Ramos (cell line): Measurements from ENCODE around the gene MED22.
"Not testable (repeated sequence)": the region's sequence is repeated elsewhere in the genome, so short reads cannot be mapped to it uniquely, and the experiment has no call there.

ENCODE experiments used
- in situ Hi-C: fragments of 300-500 bp; cut with MboI; formaldehyde crosslinking; loops from one replicate; pipeline ENCODE4 v1.14.3; 2022; ENCODE audit warnings: low sequenced_read_pairs; ENCODE audit not compliant: unreplicated experiment

MED22 gene

DNA sequence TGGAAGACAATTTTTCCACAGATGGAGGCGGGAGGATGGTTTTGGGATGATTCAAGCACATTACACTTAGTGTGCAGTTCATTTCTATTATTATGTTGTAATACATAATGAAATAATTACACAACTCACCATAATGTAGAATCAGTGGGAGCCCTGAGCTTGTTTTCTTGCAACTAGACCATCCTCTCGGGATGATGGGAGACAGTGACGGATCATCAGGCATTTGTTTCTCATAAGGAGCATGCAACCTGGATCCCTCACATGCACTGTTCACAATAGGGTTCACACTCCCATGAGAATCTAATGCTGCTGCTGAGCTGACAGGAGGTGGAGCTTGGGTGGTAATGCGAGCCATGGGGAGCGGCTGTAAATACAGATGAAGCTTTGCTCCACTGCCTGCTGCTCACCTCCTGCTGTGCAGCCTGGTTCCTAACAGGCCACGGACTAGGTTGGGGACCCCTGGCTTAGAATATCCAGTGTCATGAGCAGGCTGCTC is 29.8 kb upstream of the MED22 start:
- in situ Hi-C loops, result no loop called here

DNA sequence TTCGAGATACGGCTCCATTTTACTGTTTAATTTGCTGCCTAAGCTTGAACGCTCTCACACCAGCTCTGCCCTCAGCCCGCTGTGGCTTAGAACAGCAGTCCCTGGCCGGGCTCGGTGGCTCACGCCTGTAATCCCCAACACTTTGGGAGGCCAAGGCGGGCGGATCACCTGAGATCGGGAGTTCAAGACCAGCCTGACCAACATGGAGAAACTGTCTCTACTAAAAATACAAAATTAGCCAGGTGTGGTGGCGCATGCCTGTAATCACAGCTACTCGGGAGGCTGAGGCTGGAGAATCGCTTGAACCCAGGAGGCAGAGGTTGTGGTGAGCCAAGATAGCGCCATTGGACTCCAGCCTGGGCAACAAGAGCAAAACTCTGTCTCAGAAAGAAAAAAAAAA is 29.3 kb upstream of the MED22 start:
- in situ Hi-C loops, result not testable (repeated sequence)

DNA sequence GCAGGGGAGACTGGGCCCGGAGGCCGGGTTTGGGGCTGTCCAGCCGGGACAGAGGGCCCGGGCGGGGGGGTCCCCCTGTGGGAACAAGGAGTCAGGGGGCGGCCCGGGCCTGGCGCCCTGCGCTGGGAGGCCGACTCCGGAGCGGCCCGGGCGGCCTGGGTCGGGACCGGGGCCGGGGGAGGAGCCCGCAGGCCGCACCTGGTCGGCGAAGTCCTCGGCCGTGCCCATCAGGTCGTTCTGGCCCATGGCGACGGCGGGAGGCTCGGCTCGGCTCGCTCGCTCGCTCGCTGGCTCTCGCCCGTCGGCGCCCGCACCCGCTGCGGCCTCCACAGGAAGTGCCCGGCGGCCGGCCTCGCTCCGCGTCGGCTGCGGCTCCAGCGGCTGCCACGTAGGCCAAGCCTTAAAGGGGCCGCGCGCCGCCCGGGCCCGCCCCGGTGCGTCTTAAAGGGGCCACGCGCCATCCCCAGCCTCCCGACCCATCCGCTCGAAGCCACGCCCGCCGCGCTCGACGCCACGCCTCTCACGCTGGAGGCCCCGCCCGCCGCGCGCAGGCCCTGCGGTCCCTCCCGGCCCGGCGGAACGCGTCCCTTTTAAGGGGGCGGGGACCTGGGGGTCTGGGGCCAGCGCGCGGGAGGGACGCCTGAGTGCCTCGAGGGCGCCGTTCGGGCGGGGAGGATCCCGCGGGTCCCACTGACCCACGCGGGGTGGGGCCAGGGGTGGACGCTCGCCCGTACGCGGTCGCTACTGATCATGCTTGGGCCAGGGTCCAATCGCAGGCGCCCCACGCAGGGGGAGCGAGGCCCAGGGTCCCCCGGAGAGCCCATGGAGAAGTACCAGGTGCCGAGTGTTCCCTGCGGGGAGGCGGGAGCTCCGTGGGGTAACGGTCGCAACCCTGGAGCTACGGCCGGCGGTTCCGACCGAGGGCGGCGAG is 28.1 kb upstream of the MED22 start, which contains the start of the genes STKLD1 and SURF4:
TSS of gene STKLD1 (plus strand) at position 643 of the 931 bp plus-strand sequence. CDS start at position 751, 108 bp downstream.
TSS of gene SURF4 (minus strand) at position 337 of the 931 bp plus-strand sequence. CDS start at position 246, 91 bp downstream.
- in situ Hi-C loops, result no loop called here

DNA sequence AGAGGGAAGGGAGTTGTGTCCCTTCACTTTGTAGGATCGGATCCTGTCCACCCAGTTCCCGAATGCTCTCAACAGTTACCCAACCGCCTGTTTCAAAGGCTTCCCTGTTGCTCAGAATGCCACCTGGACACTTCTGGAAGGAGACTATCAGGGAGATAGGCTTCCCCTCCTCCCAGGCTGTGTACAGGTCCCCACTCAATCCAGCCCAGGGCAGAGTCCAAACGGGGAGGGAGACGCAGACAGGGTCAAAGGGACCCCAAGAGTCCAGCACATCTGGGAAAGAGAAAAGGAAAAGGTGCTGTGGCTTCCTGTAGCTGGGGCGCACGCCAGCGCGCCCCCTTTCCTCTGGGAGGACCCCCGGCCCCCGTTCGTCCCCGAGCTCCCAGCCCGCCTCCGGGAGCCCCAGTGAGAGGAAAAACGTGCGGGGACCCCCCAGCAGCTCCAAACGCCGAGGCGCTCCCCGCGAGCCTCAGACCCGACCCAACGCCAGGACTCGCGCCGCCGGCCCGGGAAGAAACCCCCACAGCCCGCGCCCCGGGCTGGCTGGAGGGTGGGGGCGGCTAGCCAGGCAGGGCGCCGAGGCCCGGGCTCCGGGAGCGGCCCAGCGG is 27.3 kb upstream of the MED22 start:
- in situ Hi-C loops, result no loop called here

DNA sequence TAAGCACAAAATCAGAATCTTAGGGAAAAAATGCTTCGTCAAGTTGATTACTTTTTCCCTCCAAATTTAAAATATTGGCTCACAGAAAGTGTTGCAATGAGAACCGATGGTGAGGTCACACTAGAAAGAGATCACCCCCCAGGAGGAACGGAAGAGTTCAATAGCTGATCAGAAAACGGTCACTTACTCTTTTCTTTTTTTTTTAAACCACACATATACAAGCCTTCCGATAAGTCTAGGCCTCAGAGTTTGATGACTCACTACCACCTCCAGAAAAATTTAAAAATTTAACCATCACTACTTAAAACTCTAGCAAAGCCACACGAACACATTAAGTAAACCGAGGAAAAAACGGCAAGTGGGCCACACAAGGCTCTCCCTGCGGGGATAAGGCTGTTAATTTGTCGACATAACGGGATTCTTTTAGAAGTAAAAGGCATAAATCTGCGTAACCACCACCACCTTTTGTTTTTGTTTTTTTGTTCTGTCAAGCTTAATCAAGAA is 26.7 kb upstream of the MED22 start:
- in situ Hi-C loops, result no loop called here

DNA sequence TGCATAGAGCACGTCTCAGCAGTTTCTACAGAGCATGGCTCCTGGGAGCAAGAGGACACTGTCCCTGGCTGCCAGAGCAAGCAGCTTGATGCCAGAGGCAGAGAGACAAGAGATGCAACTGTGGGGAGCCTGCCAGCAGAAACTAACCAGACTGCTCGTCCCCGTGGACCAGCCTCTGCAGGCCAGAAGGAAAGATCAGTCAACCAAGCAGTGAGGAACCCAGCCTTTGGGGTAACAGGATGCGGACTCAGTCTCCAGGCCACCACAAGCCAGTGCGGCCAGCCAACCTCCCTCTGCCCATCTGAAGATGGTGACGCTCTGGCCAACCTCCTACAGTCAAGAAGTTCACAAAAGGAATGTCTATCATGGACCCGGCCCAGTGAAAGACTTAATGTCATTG is 24.2 kb upstream of the MED22 start:
- in situ Hi-C loops, result no loop called here

DNA sequence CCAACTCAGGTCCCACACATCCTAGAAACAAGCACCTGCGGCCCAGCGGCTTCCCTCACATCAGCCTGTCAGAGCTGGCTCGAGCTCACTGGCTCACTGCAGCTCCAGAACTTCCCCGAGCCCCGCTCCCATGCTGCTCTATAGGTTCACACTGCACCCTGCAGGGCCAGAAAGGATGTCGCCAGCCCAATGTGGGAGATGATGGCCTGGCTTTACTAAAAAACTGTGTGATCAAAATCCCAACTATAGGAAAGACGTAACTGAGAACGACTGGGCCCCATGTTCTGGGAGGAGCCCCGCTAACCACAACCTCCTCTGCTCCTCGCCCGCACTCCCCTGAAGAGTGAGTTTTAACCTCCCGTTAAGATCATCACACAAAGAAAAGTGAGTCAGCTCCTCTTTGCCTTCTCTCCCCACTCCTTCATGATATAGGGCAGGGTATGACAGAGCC is 23.4 kb upstream of the MED22 start:
- in situ Hi-C loops, result no loop called here

DNA sequence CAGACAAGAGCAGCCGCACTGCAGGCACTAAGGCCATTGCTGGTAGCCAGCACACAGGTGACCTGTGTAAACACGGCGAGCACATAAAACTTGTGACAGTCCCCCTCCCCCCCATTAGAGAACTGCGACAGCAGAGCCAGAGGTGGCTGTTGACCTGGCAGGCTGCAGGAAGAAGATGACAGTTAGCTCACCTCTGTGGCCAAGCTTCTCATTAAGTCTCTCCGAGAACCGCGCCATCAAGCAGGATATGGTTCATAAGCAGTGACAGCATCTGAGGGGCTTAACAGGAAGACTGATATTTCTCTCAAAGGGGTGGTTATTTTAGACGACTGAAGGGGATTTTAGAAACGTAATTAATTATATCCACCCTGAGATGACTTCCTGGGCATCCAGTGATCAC is 22.8 kb upstream of the MED22 start:
- in situ Hi-C loops, result no loop called here

DNA sequence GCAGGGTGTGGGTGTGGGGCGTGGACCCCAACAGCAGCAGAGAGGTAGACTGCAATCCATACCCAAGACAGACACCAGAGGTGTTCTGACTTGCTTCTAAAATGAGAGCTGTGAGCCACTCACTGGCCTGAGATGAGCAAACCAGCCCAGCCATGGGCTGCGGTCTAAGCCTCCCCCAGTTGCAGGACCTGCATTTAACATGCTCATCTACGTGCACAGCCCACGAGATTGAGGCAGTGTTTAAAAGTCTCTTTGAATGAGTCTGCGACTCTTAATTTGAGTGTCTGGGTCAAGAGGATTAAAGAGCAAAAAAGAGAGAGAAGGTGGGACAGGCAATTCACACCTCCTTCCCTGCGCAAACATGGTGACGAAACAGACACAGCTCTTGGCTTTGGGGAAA is 22.0 kb upstream of the MED22 start:
- in situ Hi-C loops, result no loop called here

DNA sequence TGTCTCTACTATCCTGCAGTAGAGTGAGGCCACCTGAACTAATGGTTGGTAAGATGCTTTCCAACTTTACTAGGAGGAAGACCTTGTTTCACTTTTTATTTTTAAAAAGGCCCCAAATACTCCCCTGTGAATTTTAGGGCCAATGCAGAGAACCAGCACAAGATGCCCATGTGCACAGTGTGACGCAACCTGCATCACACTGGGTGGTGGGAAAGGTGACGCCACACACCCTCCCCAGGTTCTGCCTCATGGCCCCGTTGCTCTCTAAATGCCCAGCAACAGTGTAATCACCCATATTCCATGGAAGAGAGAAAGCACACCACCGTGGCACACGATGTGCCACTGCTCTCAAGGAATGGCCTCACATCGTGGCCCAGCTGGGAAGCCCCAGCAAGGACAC is 21.5 kb upstream of the MED22 start:
- in situ Hi-C loops, result no loop called here

DNA sequence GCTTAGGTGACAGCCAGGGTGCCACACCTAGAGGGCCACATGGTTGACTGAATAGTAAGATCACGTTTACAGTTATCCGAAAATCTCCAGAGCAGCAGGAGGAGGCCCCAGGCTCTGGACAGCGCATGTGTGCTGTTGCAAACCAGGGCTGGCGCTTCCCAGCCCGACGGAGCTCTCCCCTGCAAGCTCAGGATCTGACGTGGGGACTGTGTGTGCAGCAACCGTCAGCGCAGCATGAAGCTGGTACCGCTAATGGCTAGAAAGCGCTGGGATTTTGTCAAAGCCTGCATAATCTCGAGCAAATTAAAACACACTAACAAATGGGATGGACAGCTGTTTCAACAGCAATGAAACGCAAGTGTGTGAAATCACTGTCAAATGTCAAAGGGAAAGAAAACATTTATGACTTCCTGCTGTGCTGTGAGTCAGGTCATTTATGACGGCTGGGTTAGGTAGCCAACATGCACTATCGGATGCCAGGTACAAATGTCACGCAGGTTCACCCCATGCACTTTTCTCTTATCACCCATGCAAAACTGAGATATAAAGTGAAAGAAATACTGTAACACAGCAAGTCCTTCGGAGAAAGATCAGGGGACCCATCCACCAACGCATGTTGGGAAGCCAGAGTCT is 20.4 kb upstream of the MED22 start:
- in situ Hi-C loops, result no loop called here

DNA sequence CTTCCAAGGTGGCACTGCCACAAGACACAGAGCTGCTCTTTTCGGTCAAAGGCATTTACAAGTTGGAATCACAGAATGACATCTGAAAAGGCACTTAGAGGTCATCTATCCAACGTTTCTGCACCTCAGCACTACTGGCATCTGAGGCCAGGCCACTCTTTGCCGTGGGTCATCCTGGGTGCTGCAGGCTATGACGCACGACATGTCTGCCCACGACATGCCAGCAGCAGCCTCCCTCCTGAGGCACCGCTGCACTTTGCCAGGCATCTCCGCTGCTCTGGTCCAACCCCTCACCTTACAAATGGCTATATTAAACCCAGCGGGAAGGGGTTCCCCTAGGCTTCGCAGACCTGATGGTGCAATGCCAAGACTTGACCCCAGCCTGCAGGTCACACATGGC is 19.8 kb upstream of the MED22 start:
- in situ Hi-C loops, result no loop called here

DNA sequence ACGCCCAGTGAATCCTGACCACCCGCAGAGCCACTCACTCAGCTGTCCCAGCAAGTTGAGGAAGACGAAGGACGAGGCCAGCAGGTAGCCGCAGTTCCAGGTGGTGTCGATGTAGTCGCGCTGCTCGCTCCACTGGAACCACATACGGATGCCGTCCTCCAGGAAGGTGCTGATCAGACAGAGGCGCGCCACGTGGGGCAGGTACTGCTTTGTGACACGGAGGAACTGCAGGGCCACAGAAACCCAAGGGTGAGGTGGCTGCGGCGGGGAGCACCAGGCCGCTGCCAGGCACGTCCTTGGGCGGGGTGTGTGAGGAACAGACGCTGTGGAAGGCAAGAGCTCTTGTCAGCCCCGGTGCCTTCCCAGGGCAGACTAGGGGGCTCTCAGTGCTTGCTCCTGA is 19.3 kb upstream of the MED22 start:
- in situ Hi-C loops, result no loop called here

DNA sequence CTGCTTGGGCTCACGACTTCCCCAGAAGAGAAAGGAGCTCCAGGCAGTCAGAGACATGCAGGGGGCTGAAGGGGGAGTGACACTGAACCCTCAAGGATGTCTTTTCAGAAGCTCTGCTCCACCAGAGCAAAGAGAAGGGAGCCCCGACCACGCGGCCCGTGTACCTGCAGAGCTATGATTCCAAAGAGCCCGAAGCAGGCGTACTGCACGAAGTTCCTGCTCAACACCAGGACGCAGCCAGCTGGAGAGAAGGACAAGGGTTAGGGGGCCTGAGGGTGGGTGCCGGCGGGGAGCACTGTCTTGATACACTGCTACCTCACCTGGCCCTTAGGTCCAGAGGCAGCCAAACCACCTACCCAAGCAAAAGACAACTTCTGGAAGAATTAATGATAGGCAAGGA is 18.5 kb upstream of the MED22 start:
- in situ Hi-C loops, result no loop called here

DNA sequence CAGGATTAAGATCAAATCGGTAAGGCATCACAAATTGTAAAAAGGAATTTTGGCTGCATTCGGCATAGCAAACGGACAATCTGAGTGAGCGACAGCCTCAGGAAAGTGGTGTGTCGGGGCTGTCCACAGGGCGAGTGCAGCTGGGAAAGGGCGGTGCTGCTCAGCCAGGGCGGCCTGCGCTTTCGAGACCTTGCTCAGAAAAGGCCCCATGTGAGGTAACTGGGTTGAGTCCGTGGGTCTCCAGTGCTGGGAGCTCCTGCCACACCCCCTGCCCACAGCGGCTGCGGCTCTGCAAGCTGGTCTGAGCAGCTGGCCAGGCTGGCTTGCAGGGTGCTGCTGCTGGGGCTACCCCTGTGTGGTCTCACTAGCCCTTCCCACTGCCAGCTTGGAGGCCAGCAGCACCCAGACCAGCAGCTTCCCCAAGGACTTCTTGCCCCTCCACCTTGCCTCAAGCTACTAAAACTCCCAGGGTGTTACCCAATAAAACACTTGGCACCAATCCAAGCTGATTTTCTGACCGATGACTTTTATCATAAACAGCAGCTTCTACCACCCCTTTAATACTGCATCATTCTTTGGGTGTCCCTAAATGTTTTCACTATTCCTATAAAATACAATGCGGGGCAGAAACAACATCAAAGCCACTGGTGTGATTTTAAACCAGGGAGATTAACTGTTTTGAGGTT is 14.6 kb upstream of the MED22 start:
- in situ Hi-C loops, result no loop called here

DNA sequence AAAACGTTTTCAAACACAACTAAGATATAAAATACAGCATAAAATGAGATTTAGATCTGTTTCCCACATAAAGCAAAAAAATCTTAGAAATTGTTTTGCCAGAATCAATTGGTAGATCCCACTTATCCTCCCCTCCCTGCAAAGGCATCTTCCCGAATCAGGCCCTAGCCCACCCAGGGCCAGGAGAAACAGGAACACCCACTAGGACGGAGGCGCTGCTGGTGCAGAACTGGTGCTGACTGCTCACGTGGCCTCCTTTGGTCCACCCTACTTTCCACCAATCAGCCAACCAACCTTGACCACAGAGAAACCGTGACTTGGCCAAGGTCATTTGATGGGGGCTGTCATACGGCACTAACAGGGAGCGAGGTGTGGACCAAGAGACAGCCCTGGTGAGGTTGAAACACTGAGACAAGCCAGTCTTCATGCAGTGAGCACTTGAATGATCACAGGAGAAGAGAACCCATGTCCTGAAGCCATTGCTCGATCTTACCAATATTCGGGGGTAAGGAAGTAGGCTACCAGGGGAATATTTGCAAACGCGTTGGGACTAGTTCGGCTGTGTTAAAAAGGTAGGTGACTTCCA is 13.7 kb upstream of the MED22 start:
- in situ Hi-C loops, result no loop called here

DNA sequence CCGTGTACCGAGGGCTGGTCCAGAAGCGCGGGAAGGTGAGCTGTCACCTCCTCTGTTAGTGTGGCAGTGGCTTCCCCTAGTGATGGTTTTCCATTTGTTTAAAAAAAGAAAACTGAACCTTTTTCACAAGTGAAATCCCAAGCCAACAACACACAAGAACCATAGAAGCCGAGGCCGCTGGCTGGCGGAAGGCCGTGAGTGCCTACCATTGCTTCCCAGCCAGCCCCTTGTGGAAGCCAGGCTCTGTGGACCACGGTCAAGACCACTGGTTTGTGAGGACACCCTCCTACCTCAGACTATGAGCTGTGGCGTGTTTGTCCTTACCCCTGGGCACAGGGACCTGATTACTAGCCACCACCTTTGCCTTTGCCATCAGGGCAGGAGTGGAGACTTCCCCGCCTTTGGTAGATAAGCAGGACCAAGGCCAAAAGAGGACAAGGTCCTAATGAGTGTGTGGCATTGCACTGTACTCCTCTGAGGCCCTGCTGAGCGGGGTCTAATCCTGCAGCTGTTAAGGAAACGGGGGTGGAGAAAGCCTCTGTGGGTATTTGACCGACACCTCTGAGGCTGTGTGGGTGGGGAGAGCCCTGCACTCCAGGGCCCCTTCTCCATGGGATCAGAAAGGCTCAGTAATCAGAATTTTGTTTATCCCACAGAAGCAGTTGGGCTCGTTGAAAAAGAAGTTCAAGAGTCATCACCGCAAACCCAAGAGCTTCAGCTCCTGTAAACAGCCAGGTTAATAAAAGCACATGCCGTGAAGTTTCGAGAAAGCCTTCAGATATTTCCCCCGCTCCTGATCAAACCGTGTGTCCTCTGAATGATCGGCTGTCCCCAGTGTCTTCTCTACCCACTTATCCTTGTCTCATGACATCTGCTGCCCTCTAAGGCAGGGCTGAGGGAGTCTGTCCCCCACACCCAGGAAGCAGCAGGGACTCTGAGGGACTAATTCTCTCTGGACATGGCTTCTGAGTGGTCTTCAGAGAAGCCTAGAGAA is 12.8 kb upstream of the MED22 start:
- in situ Hi-C loops, result no loop called here

DNA sequence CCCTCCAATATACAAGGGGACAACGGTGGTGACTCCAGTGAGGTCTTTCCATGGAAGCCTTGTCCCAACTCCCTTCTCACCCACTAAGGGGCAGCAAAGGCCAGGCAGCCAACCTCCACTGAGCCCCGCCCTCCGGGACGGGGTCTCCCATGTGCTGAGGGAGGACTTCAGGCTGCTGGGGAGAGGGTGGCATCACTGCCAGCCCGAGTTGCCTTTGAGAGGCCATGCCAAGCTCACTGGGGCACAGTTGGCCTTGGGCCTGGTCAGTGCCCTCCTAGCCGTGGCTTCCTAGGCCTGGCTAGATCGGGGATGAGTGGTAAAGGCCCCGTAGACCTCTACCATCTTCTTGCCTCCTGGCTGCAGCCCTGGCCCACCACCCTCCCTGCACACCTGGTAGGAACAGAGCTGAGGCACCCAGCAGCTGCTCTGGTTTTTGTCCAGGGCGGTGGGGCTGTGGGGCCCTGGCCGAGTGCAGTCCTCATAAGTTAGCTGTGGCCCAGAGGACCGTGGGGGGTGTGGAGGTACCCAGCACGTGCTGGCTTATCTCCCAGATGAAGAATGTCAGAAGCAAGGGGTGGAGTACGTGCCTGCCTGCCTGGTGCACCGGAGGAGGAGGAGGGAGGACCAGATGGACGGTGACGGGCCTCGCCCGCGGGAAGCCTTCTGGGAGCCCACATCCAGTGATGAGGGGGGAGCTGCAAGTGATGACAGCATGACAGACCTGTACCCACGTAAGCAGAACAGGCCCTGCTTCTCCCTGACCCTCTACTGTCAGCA is 11.7 kb upstream of the MED22 start:
- in situ Hi-C loops, result no loop called here
